HCT116 (cell line): Measurements from ENCODE around the gene RCOR1. TPM values are rescaled to one million over a fixed set of nuclear protein-coding genes. Genes with fewer than 3 reads are reported as not detected.

Experiments used
- ATAC-seq: fragments of 200-7000 bp; cut with Tn5 transposase; 2 replicates; pipeline ENCODE4 v1.9.1; 2020; ENCODE audit warnings: mild to moderate bottlenecking, moderate library complexity
- BruUV-seq: library from RNA; stranded (reverse); fragments of 400-500 nt; replicated peaks from 2 replicates; lab custom pipeline; 2021; lab: Mats Ljungman, UMichigan
- CTCF ChIA-PET: fragments of 300-600 bp; sonication (Branson Sonifier 250); formaldehyde crosslinking; loops from one replicate; lab custom pipeline; 2021; ENCODE audit warnings: antibody characterized with exemption; lab: Charles Lee
- POLR2A ChIA-PET: fragments of 300-600, 350-600 bp; sonication (Branson Sonifier 250); formaldehyde crosslinking; loops from one replicate; lab custom pipeline; 2021; ENCODE audit warnings: antibody characterized with exemption; lab: Charles Lee
- RAD21 ChIA-PET, 2 experiments: fragments of 300-600 bp; sonication (Branson Sonifier 250); formaldehyde crosslinking; loops; one replicate each; lab custom pipeline; 2023; ENCODE audit warnings: low total read pairs in 2 of 2; ENCODE audit not compliant: uncharacterized antibody in 2 of 2, unreplicated experiment in 2 of 2, low non-redundant PET in 1 of 2; lab: Charles Lee
- DNase-seq: peaks from one replicate; pipeline ENCODE4 v3.0.0-alpha.2; 2010; ENCODE audit warnings: low read depth, low spot score
- H2AFZ ChIP-seq: fragments of 200-600 bp; shearing (Covaris generic), sonication (generic); 2 replicates; pipeline ENCODE4 v1.6.1; 2017; ENCODE audit warnings: low read depth, mixed run types, mixed read lengths, antibody characterized with exemption, low read length; ENCODE audit not compliant: poor library complexity, severe bottlenecking
- H3K27ac ChIP-seq: 2 replicates; pipeline ENCODE4 v1.5.1; 2012; ENCODE audit warnings: low read depth, low read length
- H3K27me3 ChIP-seq: fragments of 200-600 bp; sonication (generic); 2 replicates; pipeline ENCODE4 v1.6.1; 2016; ENCODE audit warnings: mixed run types, low read length, mixed read lengths; ENCODE audit not compliant: insufficient read depth
- H3K36me3 ChIP-seq, 2 experiments: fragments of 200-500 bp in 1 of 2; fragments of 200-600 bp in 1 of 2; sonication (Bioruptor generic) in 1 of 2; sonication (generic) in 1 of 2; 2 replicates each; pipeline versions ENCODE4 v1.5.1 to v1.6.1; 2014 to 2016; ENCODE audit warnings: low read length in 2 of 2, inconsistent platforms in 1 of 2, mixed read lengths in 1 of 2, mixed run types in 1 of 2; ENCODE audit not compliant: insufficient read depth in 2 of 2, control insufficient read depth in 1 of 2
- H3K4me1 ChIP-seq, 2 experiments: fragments of 200-600 bp in 1 of 2; sonication (generic) in 1 of 2; 2 replicates each; pipeline versions ENCODE4 v1.5.1 to v1.6.1; 2012 to 2017; ENCODE audit warnings: low read length in 2 of 2, inconsistent platforms in 1 of 2, mild to moderate bottlenecking in 1 of 2, mixed read lengths in 1 of 2, mixed run types in 1 of 2, moderate library complexity in 1 of 2; ENCODE audit not compliant: insufficient read depth in 2 of 2, control insufficient read depth in 1 of 2
- H3K4me2 ChIP-seq: fragments of 200-600 bp; sonication (generic); 2 replicates; pipeline ENCODE4 v1.6.1; 2017; ENCODE audit warnings: mixed run types, low read length, mixed read lengths
- H3K4me3 ChIP-seq, 2 experiments: fragments of 200-600 bp in 1 of 2; sonication (generic) in 1 of 2; replicated peaks in 1 of 2; 2 replicates each; pipeline ENCODE4 v1.5.1; 2011 to 2016; ENCODE audit warnings: low read length in 2 of 2, control low read depth in 1 of 2, low read depth in 1 of 2, mild to moderate bottlenecking in 1 of 2, mixed read lengths in 1 of 2, mixed run types in 1 of 2
- H3K79me2 ChIP-seq: fragments of 200-600 bp; sonication (generic); 2 replicates; pipeline ENCODE4 v1.6.1; 2017; ENCODE audit warnings: mild to moderate bottlenecking, mixed run types, low read length, moderate library complexity, mixed read lengths; ENCODE audit not compliant: insufficient read depth
- H3K9ac ChIP-seq: fragments of 200-600 bp; sonication (generic); 2 replicates; pipeline ENCODE4 v1.6.1; 2016; ENCODE audit warnings: low read length, mixed read lengths
- H3K9me2 ChIP-seq: fragments of 200-600 bp; sonication (generic), shearing (Covaris generic); 2 replicates; pipeline ENCODE4 v1.6.1; 2017; ENCODE audit warnings: mixed run types, mild to moderate bottlenecking, moderate library complexity; ENCODE audit not compliant: insufficient read depth
- H3K9me3 ChIP-seq, 2 experiments: fragments of 200-500 bp in 1 of 2; fragments of 200-600 bp in 1 of 2; sonication (Bioruptor generic) in 1 of 2; sonication (generic) in 1 of 2; 2 replicates each; pipeline ENCODE4 v1.6.1; 2014 to 2017; ENCODE audit warnings: low read length in 2 of 2, mixed read lengths in 2 of 2, inconsistent platforms in 1 of 2, low read depth in 1 of 2, mild to moderate bottlenecking in 1 of 2, mixed run types in 1 of 2, moderate library complexity in 1 of 2; ENCODE audit not compliant: control insufficient read depth in 1 of 2, insufficient read depth in 1 of 2
- H4K20me1 ChIP-seq: fragments of 200-600 bp; sonication (generic), shearing (Covaris generic); 2 replicates; pipeline ENCODE4 v1.6.1; 2017; ENCODE audit warnings: mixed run types, mild to moderate bottlenecking, moderate library complexity; ENCODE audit not compliant: insufficient read depth
- ATF3 ChIP-seq: IDR thresholded peaks from 2 replicates; pipeline ENCODE4 v1.6.1; 2012
- EZH2 ChIP-seq: fragments of 200-600 bp; sonication (generic); IDR thresholded peaks from 2 replicates; pipeline ENCODE4 v1.6.1; 2017; ENCODE audit warnings: antibody characterized with exemption, mixed run types
- FOSL1 ChIP-seq: IDR thresholded peaks from 2 replicates; pipeline ENCODE4 v1.6.1; 2012; ENCODE audit warnings: low read depth
- JUND ChIP-seq: IDR thresholded peaks from 2 replicates; pipeline ENCODE4 v1.6.1; 2012
- MAX ChIP-seq: IDR thresholded peaks from 2 replicates; pipeline ENCODE4 v1.6.1; 2012
- POLR2A ChIP-seq: IDR thresholded peaks from 2 replicates; pipeline ENCODE4 v1.7.0; 2011; ENCODE audit warnings: borderline replicate concordance; ENCODE audit not compliant: insufficient read depth, insufficient read length; ENCODE audit errors: extremely low read depth
- REST ChIP-seq: IDR thresholded peaks from 2 replicates; pipeline ENCODE4 v1.6.1; 2012; ENCODE audit warnings: low read depth
- SP1 ChIP-seq: IDR thresholded peaks from 2 replicates; pipeline ENCODE4 v1.6.1; 2012; ENCODE audit warnings: low read depth
- YY1 ChIP-seq: IDR thresholded peaks from 2 replicates; pipeline ENCODE4 v1.6.1; 2011; ENCODE audit warnings: low read length, low read depth, moderate library complexity, mild to moderate bottlenecking; ENCODE audit not compliant: insufficient replicate concordance; ENCODE audit errors: extremely low read depth
- ZFX ChIP-seq: fragments of 450-650 bp; IDR thresholded peaks from 2 replicates; pipeline ENCODE4 v1.6.1; 2017
- intact Hi-C: fragments of 100-400 bp; cut with micrococcal nuclease; formaldehyde crosslinking; loops from 2 replicates; pipeline ENCODE4 v1.10.0; 2022
- total RNA-seq: library from RNA; stranded (reverse); gene quantifications from one replicate; pipeline ENCODE4 v1.2.1, GENCODE V29; 2021; ENCODE audit not compliant: unreplicated experiment

The RCOR1 gene
- total RNA-seq, 1 experiment from 2014 or later = 30.7 TPM

- H3K79me2 ChIP-seq = peaks cover 98% of the 10 kb centered on the region
- H2AFZ ChIP-seq = no peak overlapping the region
- H3K36me3 ChIP-seq = no peaks in the 10 kb centered on the region
- no peaks in the 10 kb centered on the region for H3K9me2 ChIP-seq
- RAD21 ChIA-PET = no interaction called here
- POLR2A ChIA-PET = no interaction called here
- peaks cover 18% of the 10 kb centered on the region; the same call in 1 of the 2 replicates for H4K20me1 ChIP-seq
- intact Hi-C loops = no loop called here
- ATAC-seq = no peak
- no peaks in the 10 kb centered on the region for H3K9me3 ChIP-seq
- BruUV-seq = no TSS peak
- TF ChIP-seq FOSL1 = no peak
- TF ChIP-seq MAX = no peak
- H3K4me3 ChIP-seq = no peak overlapping the region
- no peak overlapping the region for H3K4me2 ChIP-seq
- H3K27me3 ChIP-seq = no peaks in the 10 kb centered on the region
- H3K9ac ChIP-seq = no peak overlapping the region
- no peak for DNase-seq
- CTCF ChIA-PET = no interaction called here
- H3K4me1 ChIP-seq = no peaks in the 10 kb centered on the region
- H3K27ac ChIP-seq = no peak overlapping the region
Measured at GRCh38 chr14:102661614-102662013, 69.2 kb downstream of the RCOR1 start.

GRCh38 chr14:102662636-102663430, 70.4 kb downstream of the RCOR1 start:
- TF ChIP-seq ZFX = no peak
- no peak for TF ChIP-seq JUND
- no peak for TF ChIP-seq EZH2
- TF ChIP-seq POLR2A = no peak
- no peak for TF ChIP-seq REST
- no peak for TF ChIP-seq YY1
- no peak for TF ChIP-seq ATF3
- no peak for TF ChIP-seq SP1
- Histone ChIP-seq H3K9me2 (no peaks in the 10 kb centered on the region), H3K9ac (no peak overlapping the region), H3K79me2 (peaks cover 97% of the 10 kb centered on the region), H2AFZ (no peak overlapping the region), H3K27me3 (no peaks in the 10 kb centered on the region), H3K36me3 (no peaks in the 10 kb centered on the region), H4K20me1 (peaks cover 18% of the 10 kb centered on the region; the same call in 1 of the 2 replicates), H3K9me3 (no peaks in the 10 kb centered on the region), H3K4me1 (no peaks in the 10 kb centered on the region), H3K4me2 (no peak overlapping the region), H3K27ac (no peak overlapping the region), H3K4me3 (no peak overlapping the region)
- DNase-seq (no peak), ATAC-seq (no peak)
- RAD21 ChIA-PET = no interaction called here
- BruUV-seq = no TSS peak
- CTCF ChIA-PET = no interaction called here
- intact Hi-C loops = no loop called here
- POLR2A ChIA-PET = no interaction called here
